Chondrocyte (in vitro differentiated cells): ENCODE results near the gene AP5B1. TPM values are rescaled to one million over a fixed set of nuclear protein-coding genes. Genes with fewer than 3 reads are reported as not detected.

Source experiments
- DNase-seq: peaks from one replicate; pipeline ENCODE4 v3.0.0; 2021; ENCODE audit warnings: mixed read lengths, low spot score
- H3K27ac Mint-ChIP-seq: one replicate; pipeline ENCODE4 v1.8.0; 2021; ENCODE audit warnings: mild to moderate bottlenecking, moderate library complexity, mixed read lengths; ENCODE audit not compliant: unreplicated experiment
- H3K27me3 Mint-ChIP-seq: 2 replicates; pipeline ENCODE4 v1.8.0; 2021; ENCODE audit warnings: low read depth, mixed read lengths
- H3K36me3 Mint-ChIP-seq: 2 replicates; pipeline ENCODE4 v1.8.0; 2021; ENCODE audit warnings: low read depth, mixed read lengths
- H3K4me1 Mint-ChIP-seq: 2 replicates; pipeline ENCODE4 v1.8.0; 2021; ENCODE audit warnings: low read depth, mild to moderate bottlenecking, mixed read lengths
- H3K4me3 Mint-ChIP-seq: one replicate; pipeline ENCODE4 v1.8.0; 2021; ENCODE audit warnings: mild to moderate bottlenecking, moderate library complexity, mixed read lengths; ENCODE audit not compliant: unreplicated experiment
- H3K9me3 Mint-ChIP-seq: 2 replicates; pipeline ENCODE4 v1.8.0; 2021; ENCODE audit warnings: low read depth, mixed read lengths
- CTCF ChIP-seq: fragments of 200-600 bp; sonication (generic); IDR thresholded peaks from 2 replicates; pipeline ENCODE4 v1.5.0; 2021; ENCODE audit warnings: antibody characterized with exemption, mild to moderate bottlenecking, moderate library complexity
- total RNA-seq: library from RNA; stranded (reverse); gene quantifications from 3 replicates; pipeline ENCODE4 v1.2.1, GENCODE V29; 2021

AP5B1 gene
- total RNA-seq, 1 donor from 2014 or later: 14.1 TPM

GRCh38 chr11:65821107-65821506 is 40.3 kb upstream of the AP5B1 start:
- Mint-ChIP-seq H3K36me3 (no peaks in the 10 kb centered on the region), H3K9me3 (no peaks in the 10 kb centered on the region), H3K4me1 (peaks cover 14% of the 10 kb centered on the region), H3K27me3 (no peaks in the 10 kb centered on the region), H3K4me3 (no peak overlapping the region), H3K27ac (no peak overlapping the region)
- TF ChIP-seq CTCF: no peak
- DNase-seq: no peak

GRCh38 chr11:65817835-65818680 is 37.3 kb upstream of the AP5B1 start:
- Mint-ChIP-seq H3K36me3 (peaks cover 2% of the 10 kb centered on the region), H3K4me3 (peak overlapping the region; percentile 81), H3K27me3 (no peaks in the 10 kb centered on the region), H3K9me3 (no peaks in the 10 kb centered on the region), H3K27ac (peak overlapping the region; percentile 83), H3K4me1 (peaks cover 14% of the 10 kb centered on the region)
- TF ChIP-seq CTCF: peak; percentile 100
- no peak for DNase-seq

GRCh38 chr11:65817312-65817834 is 36.6 kb upstream of the AP5B1 start:
- no peaks in the 10 kb centered on the region for H3K27me3 Mint-ChIP-seq
- H3K9me3 Mint-ChIP-seq: no peaks in the 10 kb centered on the region
- peak overlapping the region; percentile 81 for H3K4me3 Mint-ChIP-seq
- H3K27ac Mint-ChIP-seq: peak overlapping the region; percentile 83
- H3K4me1 Mint-ChIP-seq: peaks cover 14% of the 10 kb centered on the region
- TF ChIP-seq CTCF: no peak
- peaks cover 2% of the 10 kb centered on the region for H3K36me3 Mint-ChIP-seq
- DNase-seq: no peak

- peaks cover 14% of the 10 kb centered on the region for H3K4me1 Mint-ChIP-seq
- no peak for TF ChIP-seq CTCF
These were observed 35.9 kb upstream of the AP5B1 start for GRCh38 chr11:65816696-65817095.

GRCh38 chr11:65814986-65815565 is 34.3 kb upstream of the AP5B1 start:
- no peak for TF ChIP-seq CTCF
- Mint-ChIP-seq H3K4me1 (peaks cover 14% of the 10 kb centered on the region), H3K9me3 (no peaks in the 10 kb centered on the region), H3K4me3 (no peak overlapping the region), H3K36me3 (peaks cover 4% of the 10 kb centered on the region), H3K27ac (no peak overlapping the region), H3K27me3 (peaks cover 4% of the 10 kb centered on the region)
- DNase-seq: no peak

More at GRCh38 chr11:65816696-65817095, 35.9 kb upstream of the AP5B1 start:
- peaks cover 2% of the 10 kb centered on the region for H3K36me3 Mint-ChIP-seq
- no peaks in the 10 kb centered on the region for H3K27me3 Mint-ChIP-seq
- DNase-seq: no peak
- H3K9me3 Mint-ChIP-seq: no peaks in the 10 kb centered on the region
- no peak overlapping the region for H3K27ac Mint-ChIP-seq
- no peak overlapping the region for H3K4me3 Mint-ChIP-seq
